Upper lobe of left lung (tissue), 6 donors: Measurements from ENCODE around the gene UBE2E1. TPM values are rescaled to one million over a fixed set of nuclear protein-coding genes. Genes with fewer than 3 reads are reported as not detected.
A peak's percentile ranks its signal among the peaks of the same experiment; 100 is the strongest.
"Not testable (repeated sequence)": the region's sequence is repeated elsewhere in the genome, so short reads cannot be mapped to it uniquely, and the experiment has no call there.

Experiments
- ATAC-seq, 2 donors: fragments of 200-7000 bp; cut with Tn5 transposase; one replicate each; pipeline ENCODE4 v1.9.1; 2022; ENCODE audit warnings: mild to moderate bottlenecking in 2 of 2, moderate library complexity in 2 of 2; ENCODE audit not compliant: low FRiP score in 2 of 2
- DNase-seq, 2 donors: peaks; one replicate each; pipeline ENCODE4 v3.0.0-alpha.2; 2019 to 2020
- H3K27ac ChIP-seq, 4 donors: fragments of 200-600 bp; sonication (generic); one replicate each; pipeline ENCODE4 v1.5.1; 2016 to 2019
- H3K27me3 ChIP-seq, 4 donors: fragments of 200-600 bp; sonication (generic); one replicate each; pipeline ENCODE4 v1.5.1; 2017 to 2019
- H3K36me3 ChIP-seq, 4 donors: fragments of 200-600 bp; sonication (generic); one replicate each; pipeline ENCODE4 v1.5.1; 2016 to 2019
- H3K4me1 ChIP-seq, 4 donors: fragments of 200-600 bp; sonication (generic); one replicate each; pipeline ENCODE4 v1.5.1; 2018 to 2019
- H3K4me3 ChIP-seq, 4 donors: fragments of 200-600 bp; sonication (generic); one replicate each; pipeline ENCODE4 v1.5.1; 2017 to 2019; ENCODE audit warnings: mild to moderate bottlenecking in 2 of 4, moderate library complexity in 1 of 4
- H3K9me3 ChIP-seq, 4 donors: fragments of 200-600 bp; sonication (generic); one replicate each; pipeline ENCODE4 v1.5.1; 2018 to 2019
- EP300 ChIP-seq, 4 donors: sonication (generic); formaldehyde crosslinking; IDR thresholded peaks; one replicate each; pipeline ENCODE4 v1.5.1; 2017; ENCODE audit warnings: antibody characterized with exemption in 4 of 4, control low read depth in 2 of 4
- POLR2A ChIP-seq, 4 donors: fragments of 450-650 bp; IDR thresholded peaks; one replicate each; pipeline ENCODE4 v1.5.1; 2016 to 2017; ENCODE audit warnings: antibody characterized with exemption in 4 of 4, mild to moderate bottlenecking in 2 of 4
- POLR2AphosphoS5 ChIP-seq, 2 donors: sonication (generic); formaldehyde crosslinking; IDR thresholded peaks; one replicate each; pipeline ENCODE4 v1.5.1; 2017; ENCODE audit warnings: antibody characterized with exemption in 2 of 2
- WGBS, 2 donors: methylation state at CpG; one replicate each; pipeline ENCODE4 v1.1.5; 2017 to 2018; 5-methylcytosine and 5-hydroxymethylcytosine counted together
- total RNA-seq, 6 donors: library from RNA; depleted of rRNA in 4 of 6; stranded (reverse); fragments of >200 nt in 4 of 6; gene quantifications; one replicate each; pipeline versions ENCODE4 v1.1.0 to v1.2.1, GENCODE V29; 2016 to 2021
- TF ChIP-seq, protein P1 (sequence below), 6 experiments: fragments of 450-650 bp in 4 of 6; fragments of 200-600 bp in 2 of 6; sonication (generic) in 2 of 6; IDR thresholded peaks; one replicate each; pipeline ENCODE4 v1.5.1; 2016 to 2019; ENCODE audit warnings: antibody characterized with exemption in 6 of 6
- donor health status: DM: no; HTN: no; CAD: no; lungs with moderate emphysema.
- donor health status: DM: no; HTN: yes; CAD: no; lungs with severe emphysema.

The UBE2E1 gene
- total RNA-seq, 6 donors from 2014 or later, result 44.8 to 108 (median 80.5) TPM

DNA sequence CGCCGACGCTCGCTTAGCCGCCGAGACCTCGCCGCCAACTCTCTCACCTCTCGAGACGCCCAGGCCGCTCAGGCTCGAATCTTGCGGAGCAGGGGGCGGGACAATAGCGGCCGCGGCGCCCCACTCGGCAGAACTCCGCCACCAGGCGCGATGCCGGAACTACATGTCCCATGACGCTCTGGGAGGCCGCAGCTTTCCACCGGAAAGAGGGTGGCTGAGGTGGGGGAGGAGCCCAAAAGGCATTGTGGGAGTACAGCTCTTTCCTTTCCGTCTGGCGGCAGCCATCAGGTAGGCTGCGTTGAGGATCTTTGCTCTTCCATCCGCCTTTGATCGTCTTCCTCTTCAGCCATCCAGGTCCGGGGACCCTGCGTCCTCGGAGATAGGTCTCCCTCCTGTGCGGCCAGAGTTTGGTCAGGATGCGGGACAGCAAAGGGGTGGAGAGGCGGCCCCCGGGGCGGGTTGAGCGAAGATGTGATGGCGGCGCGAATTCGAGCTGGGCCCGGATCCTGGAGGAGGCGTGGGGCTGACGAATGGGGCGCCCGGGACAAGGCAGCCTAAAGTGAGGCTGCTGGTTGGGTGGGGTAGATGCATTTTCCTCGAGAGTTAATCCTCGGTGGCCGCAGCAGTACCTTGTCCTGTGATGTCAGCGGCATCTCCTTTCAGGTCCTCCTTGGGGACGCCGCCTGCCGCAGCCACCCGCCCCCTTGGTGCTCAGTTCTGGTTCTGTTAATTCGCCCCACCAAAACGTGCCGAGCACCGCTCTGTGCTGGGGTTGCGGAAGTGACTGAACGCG is 111.3 kb downstream of the UBE2E1 start, which contains the start of the genes NKIRAS1 and RPL15:
TSS of gene NKIRAS1 (minus strand) at position 105 of the 793 bp plus-strand sequence. CDS start 6,086 bp downstream, outside the sequence.
TSS of gene RPL15 (plus strand) at position 247 of the 793 bp plus-strand sequence. CDS start 728 bp downstream, outside the sequence.
- TF ChIP-seq POLR2A (IDR thresholded peaks at IDR 0.05), result peak; percentile 88 to 98 (median 96)
- TF ChIP-seq POLR2AphosphoS5 (IDR thresholded peaks at IDR 0.05), result peak; percentile 99 to 100
- TF ChIP-seq, protein P1, sequence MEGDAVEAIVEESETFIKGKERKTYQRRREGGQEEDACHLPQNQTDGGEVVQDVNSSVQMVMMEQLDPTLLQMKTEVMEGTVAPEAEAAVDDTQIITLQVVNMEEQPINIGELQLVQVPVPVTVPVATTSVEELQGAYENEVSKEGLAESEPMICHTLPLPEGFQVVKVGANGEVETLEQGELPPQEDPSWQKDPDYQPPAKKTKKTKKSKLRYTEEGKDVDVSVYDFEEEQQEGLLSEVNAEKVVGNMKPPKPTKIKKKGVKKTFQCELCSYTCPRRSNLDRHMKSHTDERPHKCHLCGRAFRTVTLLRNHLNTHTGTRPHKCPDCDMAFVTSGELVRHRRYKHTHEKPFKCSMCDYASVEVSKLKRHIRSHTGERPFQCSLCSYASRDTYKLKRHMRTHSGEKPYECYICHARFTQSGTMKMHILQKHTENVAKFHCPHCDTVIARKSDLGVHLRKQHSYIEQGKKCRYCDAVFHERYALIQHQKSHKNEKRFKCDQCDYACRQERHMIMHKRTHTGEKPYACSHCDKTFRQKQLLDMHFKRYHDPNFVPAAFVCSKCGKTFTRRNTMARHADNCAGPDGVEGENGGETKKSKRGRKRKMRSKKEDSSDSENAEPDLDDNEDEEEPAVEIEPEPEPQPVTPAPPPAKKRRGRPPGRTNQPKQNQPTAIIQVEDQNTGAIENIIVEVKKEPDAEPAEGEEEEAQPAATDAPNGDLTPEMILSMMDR (IDR thresholded peaks at IDR 0.05), result peak; percentile 49 to 99 (median 94)
- peak in 1 of 4 donors; percentile 82 for TF ChIP-seq EP300 (IDR thresholded peaks at IDR 0.05)
- 0 to 1% methylated on average over 9 to 45 of the region's 64 CpGs for WGBS, 2 donors
- DNase-seq (peak; percentile 96 to 98), ATAC-seq (peak; percentile 99)
- Histone ChIP-seq H3K36me3 (peaks cover 11 to 39% (median 21%) of the 10 kb centered on the region in 4 donors), H3K4me1 (peaks cover 11 to 48% (median 26%) of the 10 kb centered on the region in 4 donors), H3K9me3 (no peaks in the 10 kb centered on the region), H3K27ac (peak within 1 kb of the TSS; percentile 90 to 97 (median 96)), H3K27me3 (no peaks in the 10 kb centered on the region), H3K4me3 (peak within 1 kb of the TSS; percentile 86 to 96 (median 90))

DNA sequence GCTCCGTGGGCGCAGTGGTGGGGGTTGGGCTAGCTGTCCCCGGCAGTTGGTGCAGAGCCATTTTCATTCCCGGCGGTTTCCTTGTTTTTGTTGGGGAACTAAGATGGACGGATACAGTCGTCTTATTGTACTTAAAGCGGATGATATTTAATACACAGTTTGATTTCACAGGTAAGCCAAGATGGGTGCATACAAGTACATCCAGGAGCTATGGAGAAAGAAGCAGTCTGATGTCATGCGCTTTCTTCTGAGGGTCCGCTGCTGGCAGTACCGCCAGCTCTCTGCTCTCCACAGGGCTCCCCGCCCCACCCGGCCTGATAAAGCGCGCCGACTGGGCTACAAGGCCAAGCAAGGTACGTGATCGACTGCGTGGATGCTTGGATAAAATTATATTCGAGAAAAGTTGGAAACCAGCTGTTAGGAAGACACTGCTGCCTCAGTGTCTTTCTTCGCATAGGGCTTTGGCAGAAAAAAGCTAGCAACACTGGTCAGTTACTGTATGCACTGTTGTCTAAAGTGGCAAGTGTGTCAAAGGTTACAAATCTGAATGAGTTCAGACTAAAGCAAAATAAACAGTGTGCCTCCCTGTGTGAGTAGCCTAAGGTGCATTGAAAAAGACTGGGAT is 112.0 kb downstream of the UBE2E1 start:
- 0 to 2% methylated on average over 20 to 21 of the region's 21 CpGs for WGBS, 2 donors
- peak in 1 of 2 donors; percentile 74 for DNase-seq
- peaks cover 11 to 48% (median 26%) of the 10 kb centered on the region in 4 donors for H3K4me1 ChIP-seq
- ATAC-seq, result peak in 1 of 2 donors; percentile 84
- not testable (repeated sequence) for H3K27me3 ChIP-seq, H3K9me3 ChIP-seq
- H3K36me3 ChIP-seq, result peaks cover 11 to 42% (median 21%) of the 10 kb centered on the region in 4 donors
- peak overlapping the region; percentile 90 to 97 (median 96) for H3K27ac ChIP-seq
- H3K4me3 ChIP-seq, result peak overlapping the region; percentile 86 to 96 (median 90)

DNA sequence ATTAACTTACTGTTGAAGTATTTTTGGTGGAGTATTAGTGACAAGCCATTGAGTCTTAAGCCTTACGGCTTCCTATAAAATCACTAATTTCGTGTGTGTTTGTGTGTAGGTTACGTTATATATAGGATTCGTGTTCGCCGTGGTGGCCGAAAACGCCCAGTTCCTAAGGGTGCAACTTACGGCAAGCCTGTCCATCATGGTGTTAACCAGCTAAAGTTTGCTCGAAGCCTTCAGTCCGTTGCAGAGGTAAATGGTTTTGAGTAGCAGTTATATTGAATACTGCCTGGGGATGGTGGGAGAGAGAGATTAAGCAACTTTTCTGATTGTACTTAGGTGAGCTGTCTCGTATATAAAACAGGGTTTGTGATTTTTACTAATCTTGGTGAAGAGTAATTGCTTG is 112.6 kb downstream of the UBE2E1 start:
- H3K36me3 ChIP-seq, result peaks cover 11 to 42% (median 21%) of the 10 kb centered on the region in 4 donors
- 30 to 34% methylated on average over 12 of the region's 12 CpGs for WGBS, 2 donors
- H3K9me3 ChIP-seq, DNase-seq, H3K27me3 ChIP-seq, ATAC-seq: not testable (repeated sequence)
- peak overlapping the region; percentile 86 to 96 (median 90) for H3K4me3 ChIP-seq
- peak overlapping the region; percentile 90 to 97 (median 96) for H3K27ac ChIP-seq
- H3K4me1 ChIP-seq, result peaks cover 11 to 48% (median 26%) of the 10 kb centered on the region in 4 donors

DNA sequence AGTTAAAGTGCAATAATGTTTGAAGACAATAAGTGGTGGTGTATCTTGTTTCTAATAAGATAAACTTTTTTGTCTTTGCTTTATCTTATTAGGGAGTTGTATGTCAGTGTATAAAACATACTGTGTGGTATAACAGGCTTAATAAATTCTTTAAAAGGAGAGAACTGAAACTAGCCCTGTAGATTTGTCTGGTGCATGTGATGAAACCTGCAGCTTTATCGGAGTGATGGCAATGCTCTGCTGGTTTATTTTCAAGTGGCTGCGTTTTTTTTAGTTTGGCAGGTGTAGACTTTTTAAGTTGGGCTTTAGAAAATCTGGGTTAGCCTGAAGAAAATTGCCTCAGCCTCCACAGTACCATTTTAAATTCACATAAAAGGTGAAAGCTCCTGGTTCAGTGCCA is 113.9 kb downstream of the UBE2E1 start:
- no peaks in the 10 kb centered on the region for H3K27me3 ChIP-seq
- TF ChIP-seq, protein P1 (IDR thresholded peaks at IDR 0.05), result no peak
- TF ChIP-seq POLR2A (IDR thresholded peaks at IDR 0.05), result no peak
- no peak for TF ChIP-seq POLR2AphosphoS5 (IDR thresholded peaks at IDR 0.05)
- no peak for DNase-seq
- peaks cover 11 to 45% (median 26%) of the 10 kb centered on the region in 4 donors for H3K4me1 ChIP-seq
- peak overlapping the region in 1 of 4 donors; percentile 95 for H3K4me3 ChIP-seq
- WGBS, 2 donors, result 40 to 67% methylated on average over 2 of the region's 2 CpGs
- no peak for ATAC-seq
- H3K9me3 ChIP-seq, result no peaks in the 10 kb centered on the region
- no peak overlapping the region for H3K27ac ChIP-seq
- H3K36me3 ChIP-seq, result peaks cover 11 to 42% (median 21%) of the 10 kb centered on the region in 4 donors

DNA sequence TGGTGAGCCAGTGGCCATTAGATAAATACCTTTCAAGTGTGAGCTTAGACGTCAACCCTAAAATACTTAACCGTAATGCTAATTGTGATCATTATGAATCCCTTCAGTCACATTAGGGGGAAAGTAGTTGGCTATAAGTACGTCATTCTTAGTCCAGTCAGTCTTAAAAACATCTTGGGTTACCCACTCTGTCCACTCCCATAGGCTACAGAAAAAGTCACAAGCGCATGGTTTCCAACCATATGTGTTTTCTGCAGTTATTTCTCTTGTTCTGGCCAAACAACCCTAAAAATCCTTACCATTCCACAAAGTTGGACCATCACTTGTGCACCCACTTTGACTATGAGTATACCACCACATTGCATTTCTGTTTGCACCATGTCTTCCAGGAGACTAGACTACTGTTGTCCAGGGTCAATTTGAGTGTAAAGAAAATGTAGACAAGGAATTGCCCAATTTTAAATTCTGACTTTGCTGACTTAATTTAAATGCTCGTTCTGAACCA is 114.4 kb downstream of the UBE2E1 start:
- TF ChIP-seq POLR2AphosphoS5 (IDR thresholded peaks at IDR 0.05) (no peak), EP300 (IDR thresholded peaks at IDR 0.05) (no peak), POLR2A (IDR thresholded peaks at IDR 0.05) (no peak)
- TF ChIP-seq, protein P1 (IDR thresholded peaks at IDR 0.05), result no peak
- Histone ChIP-seq H3K27me3 (no peaks in the 10 kb centered on the region), H3K9me3 (no peaks in the 10 kb centered on the region), H3K36me3 (peaks cover 11 to 42% (median 21%) of the 10 kb centered on the region in 4 donors), H3K27ac (no peak overlapping the region), H3K4me3 (no peak overlapping the region), H3K4me1 (peaks cover 11 to 40% (median 23%) of the 10 kb centered on the region in 4 donors)
- no peak for DNase-seq
- ATAC-seq, result no peak
- WGBS, 2 donors, result 86 to 87% methylated on average over 5 of the region's 5 CpGs
